GM21619 (cell line): ENCODE measurements around the gene DPH5.
A peak's percentile ranks its signal among the peaks of the same experiment; 100 is the strongest.
"Not testable (repeated sequence)": the region's sequence is repeated elsewhere in the genome, so short reads cannot be mapped to it uniquely, and the experiment has no call there.

Experiments
- ATAC-seq: cut with Tn5 transposase; IDR thresholded peaks from one replicate; pipeline ENCODE4 v1.9.1; 2021; ENCODE audit not compliant: unreplicated experiment

The DPH5 gene

GRCh38 chr1:100989306-100990077 lies 36.1 kb downstream of the DPH5 start:
- no peak for ATAC-seq

GRCh38 chr1:100988121-100988520 lies 37.5 kb downstream of the DPH5 start:
- no peak for ATAC-seq

- no peak for ATAC-seq
Measured at GRCh38 chr1:100982793-100983192, 42.8 kb downstream of the DPH5 start.

GRCh38 chr1:100979631-100980030 lies 46.0 kb downstream of the DPH5 start:
- ATAC-seq: no peak

- no peak for ATAC-seq
Measured at GRCh38 chr1:100976936-100977335, 48.6 kb downstream of the DPH5 start.

- no peak for ATAC-seq
Measured at GRCh38 chr1:100972185-100972584, 53.4 kb downstream of the DPH5 start.

- no peak for ATAC-seq
Measured at GRCh38 chr1:100971021-100971420, 54.6 kb downstream of the DPH5 start.

GRCh38 chr1:100969327-100969726 lies 56.3 kb downstream of the DPH5 start:
- ATAC-seq: no peak

GRCh38 chr1:100968621-100969020 lies 57.0 kb downstream of the DPH5 start:
- no peak for ATAC-seq

GRCh38 chr1:100960098-100960497 lies 65.5 kb downstream of the DPH5 start:
- ATAC-seq: no peak

- no peak for ATAC-seq
Measured at GRCh38 chr1:100959502-100960060, 66.0 kb downstream of the DPH5 start.

- ATAC-seq: no peak
Measured at GRCh38 chr1:100955322-100955721, 70.3 kb downstream of the DPH5 start.

- ATAC-seq: no peak
Measured at GRCh38 chr1:100953960-100954730, 71.4 kb downstream of the DPH5 start.

- not testable (repeated sequence) for ATAC-seq
Measured at GRCh38 chr1:100952970-100953369, 72.6 kb downstream of the DPH5 start.

GRCh38 chr1:100952104-100952745 lies 73.4 kb downstream of the DPH5 start:
- ATAC-seq: no peak

GRCh38 chr1:100950781-100951180 lies 74.8 kb downstream of the DPH5 start:
- ATAC-seq: no peak

GRCh38 chr1:100950337-100950736 lies 75.2 kb downstream of the DPH5 start:
- no peak for ATAC-seq

GRCh38 chr1:100949515-100950158 lies 75.9 kb downstream of the DPH5 start:
- peak; percentile 82 for ATAC-seq

- ATAC-seq: not testable (repeated sequence)
Measured at GRCh38 chr1:100948721-100949405, 76.7 kb downstream of the DPH5 start.

GRCh38 chr1:100947816-100948215 lies 77.8 kb downstream of the DPH5 start:
- ATAC-seq: not testable (repeated sequence)
